Adrenal gland (tissue), 5 donors: Measurements from ENCODE around the gene GLB1L.

Experiments used
- CTCF ChIP-seq, 6 experiments: fragments of 450-650 bp in 4 of 6; fragments of 200-600 bp in 2 of 6; sonication (generic) in 1 of 6; IDR thresholded peaks; 1 replicate in 5 of 6; 2 replicates in 1 of 6; pipeline versions ENCODE4 v1.5.1 to v1.8.0; 2016 to 2021; ENCODE audit warnings: antibody characterized with exemption in 6 of 6, mild to moderate bottlenecking in 2 of 6, moderate library complexity in 1 of 6
- POLR2A ChIP-seq, 2 donors: fragments of 450-650 bp; IDR thresholded peaks; one replicate each; pipeline ENCODE4 v1.6.1; 2017; ENCODE audit warnings: antibody characterized with exemption in 2 of 2, mild to moderate bottlenecking in 2 of 2, moderate library complexity in 1 of 2
- donor health status: DM: no; HTN: no; CAD: no.

GRCh38 chr2:219287580-219288265, 42.5 kb upstream of the GLB1L start:
- TF ChIP-seq CTCF (IDR thresholded peaks at IDR 0.05) (no peak), POLR2A (IDR thresholded peaks at IDR 0.05) (no peak)
